K562 (cell line): ENCODE data around the gene FARP2.

Experiments used
- CHD2 ChIP-seq: IDR thresholded peaks from 2 replicates; pipeline ENCODE4 v1.6.1; 2011; ENCODE audit warnings: low read depth, low read length
- ELF4 ChIP-seq: fragments of 450-650 bp; formaldehyde crosslinking; IDR thresholded peaks from 2 replicates; pipeline ENCODE4 v1.4.0; 2022; ENCODE audit warnings: missing genetic modification characterization
- FOXA1 ChIP-seq: fragments of 450-650 bp; IDR thresholded peaks from 2 replicates; pipeline ENCODE4 v1.6.1; 2016; ENCODE audit warnings: mild to moderate bottlenecking, borderline replicate concordance
- HDAC2 ChIP-seq: fragments of 450-650 bp; IDR thresholded peaks from 2 replicates; pipeline ENCODE4 v1.6.1; 2016; ENCODE audit warnings: mild to moderate bottlenecking
- PHTF2 ChIP-seq: fragments of 250-450 bp; sonication (Bioruptor Pico); IDR thresholded peaks from 2 replicates; pipeline ENCODE4 v1.5.0; 2021; ENCODE audit warnings: mild to moderate bottlenecking
- POLR2AphosphoS5 ChIP-seq: IDR thresholded peaks from 2 replicates; pipeline ENCODE4 v1.6.1; 2011; ENCODE audit warnings: mild to moderate bottlenecking, low read depth, low read length, moderate library complexity; ENCODE audit not compliant: control insufficient read depth, insufficient read depth
- RAD21 ChIP-seq, 2 experiments: fragments of 250-450 bp in 1 of 2; fragments of 450-650 bp in 1 of 2; sonication (Bioruptor Pico) in 1 of 2; formaldehyde crosslinking in 1 of 2; IDR thresholded peaks in 1 of 2; conservative IDR thresholded peaks in 1 of 2; 2 replicates each; pipeline versions ENCODE4 v1.4.0 to v1.8.0; 2020 to 2022; ENCODE audit warnings: mild to moderate bottlenecking in 2 of 2, moderate library complexity in 1 of 2
- SIX5 ChIP-seq, 2 experiments: IDR thresholded peaks; 2 replicates each; pipeline ENCODE4 v1.6.1; 2011; ENCODE audit warnings: low read length in 2 of 2, borderline replicate concordance in 1 of 2, low read depth in 1 of 2, mild to moderate bottlenecking in 1 of 2, moderate library complexity in 1 of 2; ENCODE audit not compliant: insufficient read depth in 1 of 2
- SMAD1 ChIP-seq: fragments of 150-350 bp; IDR thresholded peaks from 2 replicates; pipeline ENCODE4 v1.6.1; 2014; ENCODE audit warnings: low read length, low read depth; ENCODE audit not compliant: partially characterized antibody
- TF ChIP-seq, protein P1 (sequence below), 2 experiments: fragments of 450-650 bp; IDR thresholded peaks; 2 replicates each; pipeline ENCODE4 v1.6.1; 2018; ENCODE audit warnings: mild to moderate bottlenecking in 2 of 2, low read depth in 1 of 2; ENCODE audit not compliant: partially characterized antibody in 2 of 2
- TF ChIP-seq, protein P2 (sequence below), 3 experiments: IDR thresholded peaks in 2 of 3; conservative IDR thresholded peaks in 1 of 3; 2 replicates each; pipeline ENCODE4 v1.5.1; 2011 to 2012; ENCODE audit warnings: low read length in 3 of 3, mild to moderate bottlenecking in 3 of 3, control low read depth in 2 of 3, improper control_type of control experiment in 1 of 3, inconsistent platforms in 1 of 3, low read depth in 1 of 3, mixed read lengths in 1 of 3, moderate library complexity in 1 of 3; ENCODE audit not compliant: insufficient read depth in 2 of 3
- TF ChIP-seq, protein P3 (sequence below), 2 experiments: fragments of 450-650 bp in 1 of 2; sonication (generic) in 1 of 2; formaldehyde crosslinking in 1 of 2; IDR thresholded peaks in 1 of 2; conservative IDR thresholded peaks in 1 of 2; 2 replicates each; pipeline versions ENCODE4 v1.6.1 to v1.8.1; 2016 to 2023; ENCODE audit warnings: mild to moderate bottlenecking in 2 of 2, moderate library complexity in 2 of 2, inconsistent platforms in 1 of 2, missing genetic modification reagents in 1 of 2
- TF ChIP-seq, protein P4 (sequence below): sonication (generic); formaldehyde crosslinking; IDR thresholded peaks from 2 replicates; pipeline ENCODE4 v1.8.0; 2022; ENCODE audit warnings: mild to moderate bottlenecking, low read depth, missing genetic modification reagents
- TF ChIP-seq, protein P5 (sequence below): sonication (generic); formaldehyde crosslinking; IDR thresholded peaks from 2 replicates; pipeline ENCODE4 v1.8.1; 2022; ENCODE audit warnings: missing genetic modification reagents

DNA sequence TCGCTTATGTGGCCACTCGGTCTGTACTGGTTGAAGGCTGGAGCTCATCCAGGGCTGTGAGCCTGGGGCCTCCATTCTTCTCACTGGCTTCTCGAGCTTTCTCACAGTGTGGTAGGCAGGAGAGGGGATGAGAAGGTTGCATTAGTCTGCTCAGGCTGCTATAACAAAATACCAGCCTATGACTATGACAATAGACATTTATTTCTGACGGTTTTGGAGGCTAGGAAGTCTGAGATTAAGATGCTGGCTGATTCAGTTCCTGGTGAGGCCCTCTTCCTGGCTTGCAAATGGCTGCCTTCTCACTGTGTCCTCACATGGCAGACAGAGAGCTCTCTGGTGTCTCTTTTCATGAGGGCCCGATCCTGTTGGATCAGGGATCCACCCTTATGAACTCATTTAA, 158.5 kb downstream of the FARP2 start:
- TF ChIP-seq, protein P1, sequence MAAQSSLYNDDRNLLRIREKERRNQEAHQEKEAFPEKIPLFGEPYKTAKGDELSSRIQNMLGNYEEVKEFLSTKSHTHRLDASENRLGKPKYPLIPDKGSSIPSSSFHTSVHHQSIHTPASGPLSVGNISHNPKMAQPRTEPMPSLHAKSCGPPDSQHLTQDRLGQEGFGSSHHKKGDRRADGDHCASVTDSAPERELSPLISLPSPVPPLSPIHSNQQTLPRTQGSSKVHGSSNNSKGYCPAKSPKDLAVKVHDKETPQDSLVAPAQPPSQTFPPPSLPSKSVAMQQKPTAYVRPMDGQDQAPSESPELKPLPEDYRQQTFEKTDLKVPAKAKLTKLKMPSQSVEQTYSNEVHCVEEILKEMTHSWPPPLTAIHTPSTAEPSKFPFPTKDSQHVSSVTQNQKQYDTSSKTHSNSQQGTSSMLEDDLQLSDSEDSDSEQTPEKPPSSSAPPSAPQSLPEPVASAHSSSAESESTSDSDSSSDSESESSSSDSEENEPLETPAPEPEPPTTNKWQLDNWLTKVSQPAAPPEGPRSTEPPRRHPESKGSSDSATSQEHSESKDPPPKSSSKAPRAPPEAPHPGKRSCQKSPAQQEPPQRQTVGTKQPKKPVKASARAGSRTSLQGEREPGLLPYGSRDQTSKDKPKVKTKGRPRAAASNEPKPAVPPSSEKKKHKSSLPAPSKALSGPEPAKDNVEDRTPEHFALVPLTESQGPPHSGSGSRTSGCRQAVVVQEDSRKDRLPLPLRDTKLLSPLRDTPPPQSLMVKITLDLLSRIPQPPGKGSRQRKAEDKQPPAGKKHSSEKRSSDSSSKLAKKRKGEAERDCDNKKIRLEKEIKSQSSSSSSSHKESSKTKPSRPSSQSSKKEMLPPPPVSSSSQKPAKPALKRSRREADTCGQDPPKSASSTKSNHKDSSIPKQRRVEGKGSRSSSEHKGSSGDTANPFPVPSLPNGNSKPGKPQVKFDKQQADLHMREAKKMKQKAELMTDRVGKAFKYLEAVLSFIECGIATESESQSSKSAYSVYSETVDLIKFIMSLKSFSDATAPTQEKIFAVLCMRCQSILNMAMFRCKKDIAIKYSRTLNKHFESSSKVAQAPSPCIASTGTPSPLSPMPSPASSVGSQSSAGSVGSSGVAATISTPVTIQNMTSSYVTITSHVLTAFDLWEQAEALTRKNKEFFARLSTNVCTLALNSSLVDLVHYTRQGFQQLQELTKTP (IDR thresholded peaks at IDR 0.05; ENCODE audit: low read depth in 1 of 2, partially characterized antibody in 2 of 2) = no peak
- TF ChIP-seq PHTF2 (CRISPR knock-in tag) (no peak), SIX5 (IDR thresholded peaks at IDR 0.05; ENCODE audit: borderline replicate concordance in 1 of 2, insufficient read depth in 1 of 2, low read depth in 1 of 2, low read length in 2 of 2) (no peak), POLR2AphosphoS5 (no peak), CHD2 (no peak), FOXA1 (no peak), HDAC2 (no peak), ELF4 (no peak), SMAD1 (no peak), RAD21 (CRISPR knock-in tag; conservative IDR thresholded peaks at IDR 0.05 in 1 of 2, IDR thresholded peaks at IDR 0.05 in 1 of 2) (no peak)
- TF ChIP-seq, protein P2, sequence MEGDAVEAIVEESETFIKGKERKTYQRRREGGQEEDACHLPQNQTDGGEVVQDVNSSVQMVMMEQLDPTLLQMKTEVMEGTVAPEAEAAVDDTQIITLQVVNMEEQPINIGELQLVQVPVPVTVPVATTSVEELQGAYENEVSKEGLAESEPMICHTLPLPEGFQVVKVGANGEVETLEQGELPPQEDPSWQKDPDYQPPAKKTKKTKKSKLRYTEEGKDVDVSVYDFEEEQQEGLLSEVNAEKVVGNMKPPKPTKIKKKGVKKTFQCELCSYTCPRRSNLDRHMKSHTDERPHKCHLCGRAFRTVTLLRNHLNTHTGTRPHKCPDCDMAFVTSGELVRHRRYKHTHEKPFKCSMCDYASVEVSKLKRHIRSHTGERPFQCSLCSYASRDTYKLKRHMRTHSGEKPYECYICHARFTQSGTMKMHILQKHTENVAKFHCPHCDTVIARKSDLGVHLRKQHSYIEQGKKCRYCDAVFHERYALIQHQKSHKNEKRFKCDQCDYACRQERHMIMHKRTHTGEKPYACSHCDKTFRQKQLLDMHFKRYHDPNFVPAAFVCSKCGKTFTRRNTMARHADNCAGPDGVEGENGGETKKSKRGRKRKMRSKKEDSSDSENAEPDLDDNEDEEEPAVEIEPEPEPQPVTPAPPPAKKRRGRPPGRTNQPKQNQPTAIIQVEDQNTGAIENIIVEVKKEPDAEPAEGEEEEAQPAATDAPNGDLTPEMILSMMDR (IDR thresholded peaks at IDR 0.05 in 2 of 3, conservative IDR thresholded peaks at IDR 0.05 in 1 of 3; ENCODE audit: insufficient read depth in 2 of 3, low read depth in 1 of 3, low read length in 3 of 3) = no peak
- TF ChIP-seq, protein P3, sequence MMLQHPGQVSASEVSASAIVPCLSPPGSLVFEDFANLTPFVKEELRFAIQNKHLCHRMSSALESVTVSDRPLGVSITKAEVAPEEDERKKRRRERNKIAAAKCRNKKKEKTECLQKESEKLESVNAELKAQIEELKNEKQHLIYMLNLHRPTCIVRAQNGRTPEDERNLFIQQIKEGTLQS (IDR thresholded peaks at IDR 0.05) = no peak
- TF ChIP-seq, protein P3 (CRISPR knock-in tag; conservative IDR thresholded peaks at IDR 0.05) = no peak
- TF ChIP-seq, protein P4, sequence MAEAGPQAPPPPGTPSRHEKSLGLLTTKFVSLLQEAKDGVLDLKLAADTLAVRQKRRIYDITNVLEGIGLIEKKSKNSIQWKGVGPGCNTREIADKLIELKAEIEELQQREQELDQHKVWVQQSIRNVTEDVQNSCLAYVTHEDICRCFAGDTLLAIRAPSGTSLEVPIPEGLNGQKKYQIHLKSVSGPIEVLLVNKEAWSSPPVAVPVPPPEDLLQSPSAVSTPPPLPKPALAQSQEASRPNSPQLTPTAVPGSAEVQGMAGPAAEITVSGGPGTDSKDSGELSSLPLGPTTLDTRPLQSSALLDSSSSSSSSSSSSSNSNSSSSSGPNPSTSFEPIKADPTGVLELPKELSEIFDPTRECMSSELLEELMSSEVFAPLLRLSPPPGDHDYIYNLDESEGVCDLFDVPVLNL (CRISPR knock-in tag) = no peak
- TF ChIP-seq, protein P5, sequence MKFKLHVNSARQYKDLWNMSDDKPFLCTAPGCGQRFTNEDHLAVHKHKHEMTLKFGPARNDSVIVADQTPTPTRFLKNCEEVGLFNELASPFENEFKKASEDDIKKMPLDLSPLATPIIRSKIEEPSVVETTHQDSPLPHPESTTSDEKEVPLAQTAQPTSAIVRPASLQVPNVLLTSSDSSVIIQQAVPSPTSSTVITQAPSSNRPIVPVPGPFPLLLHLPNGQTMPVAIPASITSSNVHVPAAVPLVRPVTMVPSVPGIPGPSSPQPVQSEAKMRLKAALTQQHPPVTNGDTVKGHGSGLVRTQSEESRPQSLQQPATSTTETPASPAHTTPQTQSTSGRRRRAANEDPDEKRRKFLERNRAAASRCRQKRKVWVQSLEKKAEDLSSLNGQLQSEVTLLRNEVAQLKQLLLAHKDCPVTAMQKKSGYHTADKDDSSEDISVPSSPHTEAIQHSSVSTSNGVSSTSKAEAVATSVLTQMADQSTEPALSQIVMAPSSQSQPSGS (CRISPR knock-in tag) = no peak
